IPS-18a (cell line): ENCODE results near the gene AGAP1.
"Not testable (repeated sequence)": the region's sequence is repeated elsewhere in the genome, so short reads cannot be mapped to it uniquely, and the experiment has no call there.

ENCODE experiments used
- H3K27ac ChIP-seq: one replicate; pipeline ENCODE4 v1.5.1; 2013; ENCODE audit warnings: low read length
- H3K27me3 ChIP-seq: one replicate; pipeline ENCODE4 v1.6.1; 2013; ENCODE audit warnings: mild to moderate bottlenecking, low read length; ENCODE audit not compliant: control insufficient read depth, insufficient read depth
- H3K36me3 ChIP-seq: one replicate; pipeline ENCODE4 v1.6.1; 2013; ENCODE audit warnings: low read depth, low read length; ENCODE audit not compliant: control insufficient read depth
- H3K4me1 ChIP-seq: one replicate; pipeline ENCODE4 v1.6.1; 2013; ENCODE audit warnings: low read depth, low read length; ENCODE audit not compliant: control insufficient read depth
- H3K4me3 ChIP-seq: one replicate; pipeline ENCODE4 v1.5.1; 2013; ENCODE audit warnings: low read length
- H3K9ac ChIP-seq: one replicate; pipeline ENCODE4 v1.6.1; 2013; ENCODE audit warnings: mild to moderate bottlenecking, low read length, moderate library complexity
- H3K9me3 ChIP-seq: one replicate; pipeline ENCODE4 v1.6.1; 2013; ENCODE audit warnings: low read depth, low read length; ENCODE audit not compliant: control insufficient read depth

The AGAP1 gene

DNA sequence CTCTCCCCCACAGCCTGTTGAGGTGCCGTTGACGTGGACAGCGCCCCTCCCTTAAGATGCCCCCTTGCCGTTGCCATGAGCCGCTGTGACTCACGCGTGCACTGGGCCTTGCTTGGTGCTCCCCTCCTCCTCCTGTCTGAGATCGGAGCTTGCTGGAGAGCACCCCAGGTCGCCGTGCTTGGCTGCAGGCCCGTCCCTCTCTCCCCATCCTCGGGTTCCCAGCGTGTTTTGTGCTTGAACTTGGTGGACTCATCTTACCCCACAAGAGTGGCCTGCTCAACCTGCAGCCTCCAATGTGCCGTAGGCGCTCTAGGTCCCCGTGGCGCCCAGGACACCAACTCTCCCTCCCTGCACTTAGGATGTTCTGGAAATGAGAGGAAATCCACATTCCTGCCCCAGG, 634.5 kb downstream of the AGAP1 start:
- Histone ChIP-seq H3K4me1 (peaks cover 11% of the 10 kb centered on the region), H3K27me3 (no peaks in the 10 kb centered on the region), H3K36me3 (peaks cover 2% of the 10 kb centered on the region), H3K9me3 (no peaks in the 10 kb centered on the region), H3K9ac (no peak overlapping the region), H3K27ac (no peak overlapping the region), H3K4me3 (no peak overlapping the region)

DNA sequence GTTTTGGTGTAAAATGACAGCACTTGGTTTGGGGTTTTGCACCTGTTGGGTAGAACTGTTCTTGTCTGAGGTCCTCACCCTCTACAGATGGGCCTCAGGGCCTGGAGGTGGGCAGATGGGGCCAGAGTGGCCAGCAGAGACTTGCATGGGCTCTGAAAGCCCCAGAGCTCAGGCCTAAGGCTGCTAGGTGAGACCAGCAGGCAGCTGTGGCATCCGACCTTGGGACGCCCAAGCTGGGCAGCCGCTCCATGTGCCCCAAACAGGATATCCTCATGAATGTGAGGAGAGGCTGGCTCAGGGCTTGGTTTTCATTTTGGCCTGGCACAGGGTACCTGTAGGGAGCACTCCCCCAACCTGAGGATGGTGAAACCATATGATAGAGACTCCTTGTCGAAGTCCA, 636.1 kb downstream of the AGAP1 start:
- H3K4me1 ChIP-seq = peaks cover 11% of the 10 kb centered on the region
- H3K9me3 ChIP-seq = no peaks in the 10 kb centered on the region

DNA sequence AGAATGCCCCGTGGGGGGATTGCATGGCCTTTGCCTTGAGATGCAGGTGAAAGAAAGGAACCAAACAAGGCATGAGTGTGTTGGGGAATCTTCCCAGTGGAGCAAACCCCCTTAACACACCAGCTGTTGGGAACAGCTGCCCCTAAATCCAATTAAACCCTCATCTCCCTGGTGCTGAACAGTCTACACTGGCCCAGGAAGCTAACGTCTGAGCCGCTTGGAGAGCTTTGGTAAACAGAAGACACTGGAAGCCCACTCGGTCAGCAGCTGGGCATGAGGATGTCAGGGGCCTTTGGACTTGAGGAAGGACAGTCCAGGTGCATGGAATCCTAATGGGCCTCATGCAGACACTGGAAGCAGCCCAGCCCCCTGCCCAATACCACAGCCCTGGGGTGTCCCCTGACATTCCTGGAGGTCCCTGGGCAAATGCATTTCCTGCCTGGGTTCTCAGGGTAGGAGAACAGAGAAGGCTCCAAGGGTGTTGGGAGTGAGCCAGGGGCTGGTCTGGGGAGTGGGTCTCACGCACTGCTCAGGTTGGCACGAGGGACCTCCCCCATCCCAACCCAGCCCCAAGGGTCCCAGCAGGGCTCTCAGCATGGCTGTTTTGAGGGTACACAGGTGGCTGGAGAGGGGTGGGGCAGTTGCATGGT, 636.6 kb downstream of the AGAP1 start:
- no peak overlapping the region for H3K4me3 ChIP-seq
- no peak overlapping the region for H3K9ac ChIP-seq
- H3K9me3 ChIP-seq = no peaks in the 10 kb centered on the region
- H3K36me3 ChIP-seq = no peaks in the 10 kb centered on the region
- no peaks in the 10 kb centered on the region for H3K27me3 ChIP-seq
- H3K4me1 ChIP-seq = peaks cover 11% of the 10 kb centered on the region
- H3K27ac ChIP-seq = no peak overlapping the region

More for the DNA sequence above, 636.1 kb downstream of the AGAP1 start:
- no peak overlapping the region for H3K4me3 ChIP-seq
- H3K36me3 ChIP-seq = no peaks in the 10 kb centered on the region
- H3K27ac ChIP-seq = no peak overlapping the region
- no peak overlapping the region for H3K9ac ChIP-seq
- H3K27me3 ChIP-seq = no peaks in the 10 kb centered on the region

DNA sequence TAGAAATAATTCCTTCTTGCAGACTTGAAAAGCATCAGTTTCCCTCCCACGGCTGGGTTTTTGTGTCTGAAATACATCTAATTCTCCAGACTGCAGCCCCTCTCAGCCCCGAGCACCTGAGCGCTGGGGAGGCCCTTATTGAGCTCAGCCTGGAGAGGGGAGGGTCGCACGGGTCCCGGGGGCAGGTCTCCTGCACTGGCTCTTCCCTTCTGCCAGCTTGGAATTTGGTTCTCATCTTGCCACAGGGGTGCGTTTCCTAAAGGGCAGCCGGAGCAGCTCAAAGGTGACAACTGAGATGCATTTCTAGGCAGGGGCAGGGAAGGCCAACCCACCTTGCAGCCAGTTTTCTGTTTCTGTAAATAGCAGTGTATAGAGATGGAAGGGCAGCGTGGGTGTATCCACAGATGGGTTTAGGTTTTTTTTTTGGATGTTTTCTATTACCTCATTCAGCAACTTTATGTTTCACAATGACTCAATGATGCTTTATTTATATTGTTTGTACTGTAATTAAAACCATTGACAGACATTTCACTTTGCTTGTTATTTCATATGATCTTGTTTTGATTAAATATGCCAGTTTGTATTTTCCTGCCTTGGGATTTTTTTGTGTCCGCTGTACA, 637.3 kb downstream of the AGAP1 start:
- no peaks in the 10 kb centered on the region for H3K36me3 ChIP-seq
- no peaks in the 10 kb centered on the region for H3K27me3 ChIP-seq
- no peak overlapping the region for H3K27ac ChIP-seq
- H3K4me1 ChIP-seq = peaks cover 11% of the 10 kb centered on the region
- no peaks in the 10 kb centered on the region for H3K9me3 ChIP-seq
- H3K9ac ChIP-seq = no peak overlapping the region
- H3K4me3 ChIP-seq = no peak overlapping the region

DNA sequence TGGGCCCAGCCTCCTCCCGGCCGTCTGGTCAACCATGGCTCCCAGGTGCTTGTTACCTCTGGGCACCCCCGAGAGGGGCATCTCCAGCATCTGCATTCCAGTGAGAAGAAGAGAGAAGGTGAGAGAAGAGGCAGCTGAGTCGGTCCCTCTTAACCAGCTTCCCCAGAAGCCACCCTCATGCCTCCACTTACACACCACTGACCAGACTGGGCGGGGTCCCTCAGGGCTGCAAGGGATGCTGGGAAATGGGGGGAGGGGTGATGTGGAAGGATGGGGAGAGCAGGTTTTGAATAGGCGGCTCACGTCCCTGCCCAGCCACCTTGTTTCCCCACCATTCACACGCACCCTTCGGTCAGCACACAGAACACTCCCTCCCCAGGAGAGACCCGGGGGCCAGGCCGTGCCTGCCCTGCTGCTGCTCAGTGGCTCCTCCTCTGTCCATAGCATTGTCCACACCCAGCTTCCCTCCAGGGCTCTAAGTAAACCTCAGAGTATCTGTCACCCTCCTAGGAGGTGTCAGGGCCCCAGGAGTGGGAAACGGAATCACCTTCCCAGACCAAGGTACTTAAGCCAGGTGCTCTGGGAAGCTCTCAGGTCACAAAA, 639.7 kb downstream of the AGAP1 start:
- no peak overlapping the region for H3K27ac ChIP-seq
- H3K4me3 ChIP-seq = no peak overlapping the region
- no peaks in the 10 kb centered on the region for H3K36me3 ChIP-seq
- H3K9me3 ChIP-seq = no peaks in the 10 kb centered on the region
- H3K27me3 ChIP-seq = no peaks in the 10 kb centered on the region
- no peak overlapping the region for H3K9ac ChIP-seq
- H3K4me1 ChIP-seq = peaks cover 7% of the 10 kb centered on the region

- peaks cover 3% of the 10 kb centered on the region for H3K4me1 ChIP-seq
- no peak overlapping the region for H3K27ac ChIP-seq
- H3K27me3 ChIP-seq = no peaks in the 10 kb centered on the region
- no peaks in the 10 kb centered on the region for H3K9me3 ChIP-seq
- no peak overlapping the region for H3K9ac ChIP-seq
- H3K36me3 ChIP-seq = no peaks in the 10 kb centered on the region
- H3K4me3 ChIP-seq = no peak overlapping the region
Measured at GRCh38 chr2:236136538-236136937, 642.7 kb downstream of the AGAP1 start.

DNA sequence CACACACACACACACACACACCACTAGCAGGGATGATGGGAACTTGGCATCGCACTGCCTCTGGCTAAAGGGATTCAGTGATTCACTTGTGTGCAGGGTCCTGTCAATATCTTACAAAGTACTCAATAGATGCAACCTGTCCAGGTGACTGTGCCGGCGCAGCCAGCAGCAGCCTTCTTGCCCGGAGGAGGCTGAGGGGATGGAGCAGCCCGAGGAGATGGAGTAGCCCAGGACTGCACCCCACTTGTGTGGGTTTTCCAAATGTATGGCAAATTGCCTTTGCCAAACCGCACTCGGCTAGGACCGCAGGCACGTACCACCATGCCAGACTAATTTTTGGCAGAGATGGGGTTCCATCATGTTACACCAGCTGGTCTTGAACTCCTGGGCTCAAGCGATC, 643.2 kb downstream of the AGAP1 start:
- Histone ChIP-seq H3K27me3 (no peaks in the 10 kb centered on the region), H3K4me1 (peaks cover 3% of the 10 kb centered on the region), H3K27ac (no peak overlapping the region), H3K36me3 (no peaks in the 10 kb centered on the region), H3K9ac (no peak overlapping the region), H3K4me3 (no peak overlapping the region), H3K9me3 (no peaks in the 10 kb centered on the region)

DNA sequence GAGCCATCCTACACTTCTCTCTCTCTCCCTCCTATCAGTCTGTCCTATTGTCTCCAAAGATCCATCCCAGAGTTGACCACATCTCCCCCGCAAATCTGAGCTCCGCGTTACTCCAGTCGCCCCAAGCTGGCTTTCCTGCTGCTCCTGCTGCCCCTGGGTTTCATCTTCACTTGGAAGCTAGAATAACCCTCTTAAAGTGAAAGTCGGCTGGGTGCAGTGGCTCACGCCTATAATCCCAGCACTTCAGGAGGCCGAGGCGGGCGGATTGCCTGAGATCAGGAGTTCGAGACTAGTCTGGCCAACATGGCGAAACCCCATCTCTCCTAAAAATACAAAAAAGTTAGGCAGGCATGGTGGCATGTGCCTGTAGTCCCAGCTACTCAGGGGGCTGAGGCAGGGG, 647.8 kb downstream of the AGAP1 start:
- not testable (repeated sequence) for H3K9me3 ChIP-seq, H3K27ac ChIP-seq, H3K4me1 ChIP-seq, H3K9ac ChIP-seq, H3K4me3 ChIP-seq, H3K36me3 ChIP-seq, H3K27me3 ChIP-seq

DNA sequence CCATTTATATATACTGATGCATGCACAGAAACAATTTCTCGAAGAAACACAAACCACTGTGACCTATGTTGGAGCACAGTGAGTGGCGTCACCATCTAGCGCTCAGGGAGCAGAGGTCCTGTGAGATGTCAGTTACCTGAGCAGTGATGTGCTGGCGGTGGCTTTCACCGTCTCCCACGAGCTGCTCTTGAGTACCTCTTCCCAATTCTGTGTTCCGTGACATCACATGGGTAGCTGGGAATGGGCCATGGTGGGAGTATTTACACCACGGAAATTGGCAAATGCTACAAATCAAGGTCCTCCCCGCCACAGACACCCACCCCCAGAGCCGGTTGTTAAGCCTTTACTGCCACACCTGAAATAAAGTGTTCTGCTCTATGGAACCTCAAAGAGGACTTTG, 650.0 kb downstream of the AGAP1 start:
- Histone ChIP-seq H3K9me3 (no peaks in the 10 kb centered on the region), H3K27ac (no peak overlapping the region), H3K4me1 (peaks cover 8% of the 10 kb centered on the region), H3K36me3 (no peaks in the 10 kb centered on the region), H3K4me3 (no peak overlapping the region), H3K27me3 (no peaks in the 10 kb centered on the region), H3K9ac (no peak overlapping the region)

DNA sequence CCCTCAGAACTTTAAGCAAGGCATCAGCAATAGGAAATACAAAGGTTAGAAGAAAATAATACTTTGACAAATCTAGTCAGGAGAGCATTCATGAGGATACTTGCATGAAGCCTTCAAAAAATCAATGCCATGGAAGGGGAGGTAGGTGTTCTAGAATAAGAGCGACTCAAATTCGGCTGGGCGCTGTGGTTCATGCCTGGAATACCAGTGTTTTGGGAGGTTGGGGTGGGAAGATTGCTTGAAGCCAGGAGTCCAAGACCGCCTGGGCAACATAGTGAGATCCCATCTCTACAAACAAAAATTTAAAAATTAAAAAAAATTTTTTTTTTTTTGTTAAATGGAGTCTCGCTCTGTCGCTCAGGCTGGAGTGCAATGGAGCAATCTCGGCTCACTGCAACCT, 652.6 kb downstream of the AGAP1 start:
- no peak overlapping the region for H3K27ac ChIP-seq
- H3K9me3 ChIP-seq = no peaks in the 10 kb centered on the region
- H3K4me3 ChIP-seq = no peak overlapping the region
- no peaks in the 10 kb centered on the region for H3K27me3 ChIP-seq
- H3K9ac ChIP-seq = no peak overlapping the region
- H3K36me3 ChIP-seq = no peaks in the 10 kb centered on the region
- H3K4me1 ChIP-seq = peaks cover 5% of the 10 kb centered on the region

DNA sequence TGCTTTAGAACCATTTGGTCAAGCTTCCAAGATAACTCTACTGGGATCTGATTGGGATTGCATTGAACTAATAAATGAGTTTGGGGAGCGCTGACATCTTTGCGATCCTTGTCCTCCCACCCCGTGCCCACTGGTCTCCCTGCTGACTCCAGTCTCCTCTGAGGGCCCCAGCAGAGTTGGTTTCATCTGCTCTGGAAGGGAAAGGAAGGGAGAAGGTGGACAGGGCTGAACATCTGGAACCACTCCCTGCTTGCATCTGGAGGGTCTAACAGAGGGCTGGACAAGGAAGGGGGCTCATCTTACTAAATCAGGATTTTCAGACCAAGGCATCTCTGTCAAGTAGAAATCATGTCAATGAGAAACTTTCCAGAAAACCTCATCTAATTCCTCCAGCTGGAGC, 661.6 kb downstream of the AGAP1 start:
- Histone ChIP-seq H3K4me1 (peaks cover 12% of the 10 kb centered on the region), H3K9me3 (peaks cover 3% of the 10 kb centered on the region), H3K36me3 (no peaks in the 10 kb centered on the region), H3K4me3 (no peak overlapping the region), H3K27me3 (peaks cover 61% of the 10 kb centered on the region), H3K27ac (no peak overlapping the region), H3K9ac (no peak overlapping the region)
